Colonic mucosa (tissue), 4 donors: ENCODE measurements around the gene EPHA7. TPM values are rescaled to one million over a fixed set of nuclear protein-coding genes. Genes with fewer than 3 reads are reported as not detected.

Source experiments
- DNase-seq: peaks from one replicate; pipeline ENCODE4 v3.0.0-alpha.2; 2020
- H3K27ac ChIP-seq: fragments of 200-600 bp; one replicate; pipeline ENCODE4 v1.8.0; 2021
- H3K27me3 ChIP-seq: fragments of 200-600 bp; one replicate; pipeline ENCODE4 v1.8.0; 2021
- H3K36me3 ChIP-seq: fragments of 200-600 bp; one replicate; pipeline ENCODE4 v1.8.0; 2021
- H3K4me1 ChIP-seq: fragments of 200-600 bp; one replicate; pipeline ENCODE4 v1.8.0; 2021; ENCODE audit warnings: mild to moderate bottlenecking
- H3K4me3 ChIP-seq: fragments of 200-600 bp; one replicate; pipeline ENCODE4 v1.8.0; 2021
- H3K9ac ChIP-seq, 2 donors: one replicate each; pipeline ENCODE4 v1.7.0; 2013; ENCODE audit warnings: control low read depth in 2 of 2, low read depth in 2 of 2, low read length in 2 of 2
- H3K9me3 ChIP-seq: fragments of 200-600 bp; one replicate; pipeline ENCODE4 v1.8.0; 2021
- CTCF ChIP-seq: fragments of 200-600 bp; IDR thresholded peaks from one replicate; pipeline ENCODE4 v1.8.0; 2022; ENCODE audit warnings: antibody characterized with exemption, mild to moderate bottlenecking
- intact Hi-C: fragments of 100-400 bp; cut with DNase I; formaldehyde crosslinking; loops from one replicate; pipeline ENCODE4 v1.14.1; 2022
- total RNA-seq, 2 donors: library from RNA; stranded (reverse); fragmentation: NEBNext Ultra II Directional in 1 of 2; extraction: Animal tissue kit (Norgen Biotek cat#: 25700) in 1 of 2; gene quantifications; one replicate each; pipeline ENCODE4 v1.2.1, GENCODE V29; 2021
- donor health status: healthy.
- donor health status: DM: no; HTN: no; CAD: no.
- donor health status: DM: no; HTN: no; CAD: no.

EPHA7 gene
- total RNA-seq, 2 donors from 2014 or later: 1.3 to 4.4 TPM

GRCh38 chr6:93376026-93376540 is 43.3 kb downstream of the EPHA7 start:
- no peak overlapping the region for H3K9ac ChIP-seq
- TF ChIP-seq CTCF: no peak
- no peak overlapping the region for H3K27ac ChIP-seq
- no peaks in the 10 kb centered on the region for H3K27me3 ChIP-seq
- no peak for DNase-seq
- intact Hi-C loops: no loop called here
- no peaks in the 10 kb centered on the region for H3K9me3 ChIP-seq
- no peak overlapping the region for H3K4me3 ChIP-seq
- H3K36me3 ChIP-seq: no peaks in the 10 kb centered on the region
- no peaks in the 10 kb centered on the region for H3K4me1 ChIP-seq

DNA sequence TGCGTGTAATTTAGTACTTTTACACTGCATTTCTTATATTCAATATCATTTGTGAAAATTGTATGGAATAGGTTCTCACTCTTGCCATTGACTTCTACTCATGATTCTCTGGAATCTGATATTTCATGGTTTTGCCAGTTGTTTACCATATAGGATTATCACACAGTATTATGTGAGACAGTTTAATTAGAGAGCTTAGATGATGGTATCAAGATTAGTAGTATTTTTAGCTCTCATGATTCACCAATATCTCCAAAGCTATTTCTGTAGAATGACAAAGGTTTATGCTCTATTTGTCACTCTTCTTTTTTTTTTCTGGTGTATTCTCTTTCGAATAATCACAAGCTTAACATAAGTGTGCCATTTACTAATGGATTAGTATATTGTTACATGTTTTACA is 45.9 kb downstream of the EPHA7 start:
- TF ChIP-seq CTCF: no peak
- no peak overlapping the region for H3K4me3 ChIP-seq
- intact Hi-C loops: no loop called here
- no peak overlapping the region for H3K27ac ChIP-seq
- no peak for DNase-seq
- no peak overlapping the region for H3K9ac ChIP-seq
- no peaks in the 10 kb centered on the region for H3K4me1 ChIP-seq
- H3K36me3 ChIP-seq: no peaks in the 10 kb centered on the region
- no peaks in the 10 kb centered on the region for H3K9me3 ChIP-seq
- H3K27me3 ChIP-seq: no peaks in the 10 kb centered on the region

- TF ChIP-seq CTCF: no peak
- intact Hi-C loops: no loop called here
- H3K4me1 ChIP-seq: no peaks in the 10 kb centered on the region
Measured at GRCh38 chr6:93371756-93372155, 47.6 kb downstream of the EPHA7 start.

GRCh38 chr6:93369586-93370134 is 49.7 kb downstream of the EPHA7 start:
- Histone ChIP-seq H3K9ac (no peak overlapping the region), H3K36me3 (no peaks in the 10 kb centered on the region), H3K4me1 (no peaks in the 10 kb centered on the region), H3K9me3 (no peaks in the 10 kb centered on the region), H3K27me3 (no peaks in the 10 kb centered on the region), H3K27ac (no peak overlapping the region), H3K4me3 (no peak overlapping the region)
- intact Hi-C loops: no loop called here
- TF ChIP-seq CTCF: no peak
- no peak for DNase-seq

More at GRCh38 chr6:93371756-93372155, 47.6 kb downstream of the EPHA7 start:
- Histone ChIP-seq H3K27ac (no peak overlapping the region), H3K4me3 (no peak overlapping the region), H3K9ac (no peak overlapping the region), H3K36me3 (no peaks in the 10 kb centered on the region), H3K27me3 (no peaks in the 10 kb centered on the region), H3K9me3 (no peaks in the 10 kb centered on the region)
- no peak for DNase-seq

- no peak for DNase-seq
- no peak for TF ChIP-seq CTCF
- Histone ChIP-seq H3K4me3 (no peak overlapping the region), H3K27me3 (no peaks in the 10 kb centered on the region), H3K27ac (no peak overlapping the region), H3K36me3 (no peaks in the 10 kb centered on the region), H3K9ac (no peak overlapping the region), H3K9me3 (no peaks in the 10 kb centered on the region), H3K4me1 (no peaks in the 10 kb centered on the region)
- intact Hi-C loops: no loop called here
Measured at GRCh38 chr6:93366506-93366905, 52.9 kb downstream of the EPHA7 start.
